Fibroblast of skin of scalp (primary cell): ENCODE data around the gene LRFN4.

Experiments used
- DNase-seq: peaks from one replicate; pipeline ENCODE4 v3.0.0-alpha.2; 2013

Gene LRFN4

GRCh38 chr11:66858186-66858938 lies 1.5 kb downstream of the LRFN4 start:
- no peak for DNase-seq

GRCh38 chr11:66858939-66859685 lies 2.2 kb downstream of the LRFN4 start:
- DNase-seq = no peak

- DNase-seq = no peak
Observed at GRCh38 chr11:66859686-66860448, 3.0 kb downstream of the LRFN4 start.

- no peak for DNase-seq
Observed at GRCh38 chr11:66860449-66860831, 3.6 kb downstream of the LRFN4 start.

- DNase-seq = no peak
Observed at GRCh38 chr11:66861038-66861773, 4.3 kb downstream of the LRFN4 start.

GRCh38 chr11:66861774-66862558 lies 5.1 kb downstream of the LRFN4 start:
- DNase-seq = no peak

- DNase-seq = no peak
Observed at GRCh38 chr11:66862559-66863037, 5.7 kb downstream of the LRFN4 start.

GRCh38 chr11:66863428-66864125 lies 6.7 kb downstream of the LRFN4 start:
- no peak for DNase-seq

GRCh38 chr11:66864172-66864901 lies 7.5 kb downstream of the LRFN4 start:
- DNase-seq = no peak

GRCh38 chr11:66864924-66865697 lies 8.2 kb downstream of the LRFN4 start:
- DNase-seq = no peak

- no peak for DNase-seq
Observed at GRCh38 chr11:66866007-66866406, 9.1 kb downstream of the LRFN4 start.

GRCh38 chr11:66866511-66866986 lies 9.7 kb downstream of the LRFN4 start:
- DNase-seq = no peak

- DNase-seq = no peak
Observed at GRCh38 chr11:66867425-66868040, 10.7 kb downstream of the LRFN4 start.

GRCh38 chr11:66868082-66868725 lies 11.3 kb downstream of the LRFN4 start:
- no peak for DNase-seq

- no peak for DNase-seq
Observed at GRCh38 chr11:66868726-66869566, 12.1 kb downstream of the LRFN4 start.

GRCh38 chr11:66869567-66869870 lies 12.7 kb downstream of the LRFN4 start:
- DNase-seq = no peak

GRCh38 chr11:66870131-66870530 lies 13.3 kb downstream of the LRFN4 start:
- no peak for DNase-seq
